Head of caudate nucleus (tissue), 42 donors: Measurements from ENCODE around the gene MX1.
"Not testable (repeated sequence)": the region's sequence is repeated elsewhere in the genome, so short reads cannot be mapped to it uniquely, and the experiment has no call there.

ENCODE experiments used
- DNase-seq, 42 donors: peaks; one replicate each; pipeline versions ENCODE4 v3.0.0 to v3.0.0-alpha.2; 2020 to 2021; ENCODE audit warnings: mixed read lengths in 7 of 42
- intact Hi-C: fragments of 100-400 bp; cut with DNase I; formaldehyde crosslinking; loops from one replicate; pipeline ENCODE4 v1.15.0; 2022

Gene MX1

DNA sequence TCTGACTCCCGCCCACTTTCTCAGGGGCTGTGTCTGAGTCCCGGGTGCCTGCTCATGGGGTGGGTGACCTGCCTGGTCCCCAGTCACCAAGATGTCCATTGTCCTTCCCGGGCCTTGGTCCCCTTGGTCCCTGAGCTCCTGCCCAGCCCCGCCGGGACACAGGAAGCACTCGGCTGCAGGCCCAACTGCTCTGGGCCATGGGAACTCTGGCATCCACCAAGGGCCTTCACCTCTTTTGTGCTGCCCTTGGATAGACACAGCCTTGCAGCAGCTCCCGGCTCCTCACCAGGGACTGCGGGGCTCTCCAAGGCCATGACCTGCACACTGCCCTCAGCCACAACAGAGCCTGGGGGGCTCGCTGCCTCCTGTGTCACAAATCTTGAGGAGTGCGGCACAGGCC lies 22.1 kb upstream of the MX1 start:
- peak in 1 of 42 donors; percentile 14 for DNase-seq
- intact Hi-C loops, result no loop called here

GRCh38 chr21:41405321-41405720 lies 20.7 kb upstream of the MX1 start:
- intact Hi-C loops, result no loop called here
- no peak for DNase-seq

DNA sequence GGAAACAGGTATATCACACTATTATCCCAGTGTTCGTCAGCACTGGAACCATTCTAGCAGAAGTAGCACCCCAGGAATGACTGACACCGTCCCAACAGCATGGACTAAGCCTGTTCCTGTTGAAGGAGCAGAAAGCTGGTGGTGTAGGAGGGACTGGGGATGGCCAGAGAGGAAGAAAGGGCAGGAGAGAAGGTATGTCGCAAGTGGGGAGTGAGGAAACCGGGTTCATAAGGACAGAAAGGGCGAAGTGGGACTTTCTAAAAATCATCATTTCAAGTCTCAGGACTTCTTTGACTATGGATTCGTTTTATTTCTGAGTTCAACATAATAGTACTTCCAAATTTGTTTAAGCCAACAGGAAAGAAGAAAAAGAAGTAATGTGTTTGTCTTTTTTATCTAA lies 19.7 kb upstream of the MX1 start:
- intact Hi-C loops, result no loop called here
- no peak for DNase-seq

DNA sequence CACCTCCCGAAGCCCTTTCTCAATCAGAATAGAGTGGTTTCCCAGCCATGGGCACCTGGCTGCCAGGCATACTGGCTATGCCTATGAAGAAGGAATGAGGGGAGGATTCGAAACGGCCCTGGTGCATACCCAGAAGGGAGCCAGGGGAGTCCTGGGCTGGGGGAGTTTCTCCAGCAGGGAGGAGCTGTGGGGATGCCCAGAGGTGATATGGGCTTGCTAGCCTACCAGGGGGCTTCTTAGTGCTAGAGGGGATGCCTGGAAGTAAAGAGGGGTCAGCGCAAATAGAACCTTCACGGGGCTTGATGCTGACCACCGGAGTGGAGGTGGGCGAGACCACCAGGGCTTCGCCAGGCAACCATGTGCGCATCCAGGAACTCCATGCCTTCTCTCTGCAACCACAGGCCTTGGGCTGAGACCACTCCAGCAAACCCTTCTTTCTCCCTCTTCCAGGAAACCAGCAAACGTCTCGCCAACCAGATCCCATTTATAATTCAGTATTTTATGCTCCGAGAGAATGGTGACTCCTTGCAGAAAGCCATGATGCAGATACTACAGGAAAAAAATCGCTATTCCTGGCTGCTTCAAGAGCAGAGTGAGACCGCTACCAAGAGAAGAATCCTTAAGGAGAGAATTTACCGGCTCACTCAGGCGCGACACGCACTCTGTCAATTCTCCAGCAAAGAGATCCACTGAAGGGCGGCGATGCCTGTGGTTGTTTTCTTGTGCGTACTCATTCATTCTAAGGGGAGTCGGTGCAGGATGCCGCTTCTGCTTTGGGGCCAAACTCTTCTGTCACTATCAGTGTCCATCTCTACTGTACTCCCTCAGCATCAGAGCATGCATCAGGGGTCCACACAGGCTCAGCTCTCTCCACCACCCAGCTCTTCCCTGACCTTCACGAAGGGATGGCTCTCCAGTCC lies 18.2 kb upstream of the MX1 start:
- no peak for DNase-seq
- intact Hi-C loops, result no loop called here

DNA sequence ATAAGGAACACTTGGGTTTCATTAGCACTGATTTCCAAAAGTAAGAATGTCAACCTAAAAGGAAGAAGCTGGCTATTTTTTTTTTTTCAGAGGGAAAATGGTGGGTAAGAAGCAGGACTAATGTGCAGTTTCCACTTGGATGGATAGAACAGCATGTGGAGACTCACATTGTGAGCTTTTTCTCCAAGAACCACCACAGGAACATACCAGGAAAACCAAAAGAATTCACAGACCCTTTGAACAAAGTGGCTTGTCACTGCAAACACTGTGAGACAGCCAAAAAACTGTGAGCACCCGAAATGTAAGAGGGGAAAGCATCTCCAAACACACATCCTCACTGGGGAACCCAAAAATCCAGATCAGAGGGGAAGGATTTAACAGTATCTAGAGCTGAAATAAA lies 15.7 kb upstream of the MX1 start:
- no peak for DNase-seq
- intact Hi-C loops, result no loop called here

DNA sequence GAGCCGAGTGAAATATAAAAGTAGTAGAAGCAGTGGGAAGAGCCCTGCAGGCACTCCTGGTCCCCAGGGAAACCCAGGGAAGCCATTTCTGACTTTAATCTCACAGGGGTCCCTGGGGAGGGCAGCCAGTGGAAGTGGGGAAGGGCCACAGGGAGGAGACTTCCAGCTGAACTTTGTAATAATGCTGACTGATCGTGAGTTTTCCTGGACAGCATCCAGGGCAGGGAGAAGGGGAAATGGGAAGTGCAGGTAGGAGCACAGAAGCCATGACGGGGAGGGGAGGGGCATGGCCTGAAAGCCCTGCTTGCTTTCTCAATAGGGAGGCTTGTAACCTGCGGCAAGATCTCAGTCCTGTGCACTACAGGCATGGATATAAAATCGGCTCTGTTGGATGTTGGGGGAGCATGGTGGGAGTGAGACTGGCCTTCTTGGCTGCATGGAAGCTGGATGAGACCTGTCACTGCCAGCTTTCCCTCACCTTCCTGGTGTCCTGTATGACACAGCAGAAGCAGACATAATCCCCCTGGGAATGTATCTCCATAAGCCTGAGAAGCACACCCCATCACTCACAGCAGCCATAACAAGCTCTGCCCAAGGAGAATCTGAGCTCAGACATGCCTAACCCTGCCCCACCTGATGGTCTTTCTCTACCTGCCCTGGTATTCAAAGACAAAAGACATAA lies 15.1 kb upstream of the MX1 start:
- intact Hi-C loops, result no loop called here
- DNase-seq, result peak in 2 of 42 donors; percentile 11 to 29

- peak in 2 of 42 donors; percentile 0 to 37 for DNase-seq
Observed at GRCh38 chr21:41411449-41412089, 14.5 kb upstream of the MX1 start.

GRCh38 chr21:41417505-41417904 lies 8.5 kb upstream of the MX1 start:
- DNase-seq, intact Hi-C loops: not testable (repeated sequence)

More at GRCh38 chr21:41411449-41412089, 14.5 kb upstream of the MX1 start:
- intact Hi-C loops, result no loop called here

GRCh38 chr21:41418393-41418792 lies 7.6 kb upstream of the MX1 start:
- intact Hi-C loops, result no loop called here
- DNase-seq, result peak in 2 of 42 donors; percentile 6 to 36

GRCh38 chr21:41418956-41419680 lies 6.9 kb upstream of the MX1 start:
- peak in 3 of 42 donors; percentile 29 to 41 (median 37) for DNase-seq
- intact Hi-C loops, result no loop called here

DNA sequence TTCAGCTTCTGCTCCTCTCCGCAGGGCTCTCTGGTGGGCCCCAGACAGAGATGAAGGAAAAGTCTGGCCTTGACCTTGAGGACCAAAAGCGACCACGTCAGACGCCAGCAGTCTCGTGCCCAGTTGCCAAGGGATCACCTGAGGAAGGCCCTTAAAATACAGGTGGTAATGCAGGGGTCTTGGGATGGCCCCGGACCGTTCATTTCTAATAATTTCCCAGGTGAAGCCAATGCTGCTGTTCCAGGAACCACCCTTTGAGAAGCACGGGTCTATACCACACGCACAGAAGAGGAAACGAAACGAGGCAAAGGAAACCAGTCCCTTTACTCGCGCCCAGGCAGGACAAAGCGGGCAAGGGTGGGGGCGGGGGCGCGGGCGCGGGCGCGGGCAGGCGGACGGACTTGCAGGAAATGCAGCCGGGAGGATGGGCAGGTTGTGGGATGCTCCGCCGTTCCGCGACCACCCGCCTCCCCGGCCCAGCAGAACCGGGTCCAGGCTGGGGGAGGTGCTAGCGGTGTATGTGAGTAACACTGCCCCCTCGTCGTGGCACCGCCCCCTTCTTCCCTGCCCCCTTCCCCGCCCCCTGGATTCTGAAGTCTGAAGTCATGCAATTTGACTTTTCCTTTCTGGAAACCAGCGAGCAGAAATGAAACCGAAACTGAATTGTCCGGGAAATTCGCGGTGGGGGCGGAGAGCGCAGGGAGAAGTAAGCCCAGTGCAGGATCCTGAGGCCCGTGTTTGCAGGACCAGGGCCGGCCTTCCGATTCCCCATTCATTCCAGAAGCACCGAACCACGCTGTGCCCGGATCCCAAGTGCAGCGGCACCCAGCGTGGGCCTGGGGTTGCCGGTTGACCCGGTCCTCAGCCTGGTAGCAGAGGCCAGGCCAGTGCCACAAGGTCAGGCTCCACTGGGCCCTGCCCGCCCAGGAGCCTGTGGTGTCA lies 5.8 kb upstream of the MX1 start:
- peak; percentile 25 to 87 (median 64) for DNase-seq
- intact Hi-C loops, result no loop called here

DNA sequence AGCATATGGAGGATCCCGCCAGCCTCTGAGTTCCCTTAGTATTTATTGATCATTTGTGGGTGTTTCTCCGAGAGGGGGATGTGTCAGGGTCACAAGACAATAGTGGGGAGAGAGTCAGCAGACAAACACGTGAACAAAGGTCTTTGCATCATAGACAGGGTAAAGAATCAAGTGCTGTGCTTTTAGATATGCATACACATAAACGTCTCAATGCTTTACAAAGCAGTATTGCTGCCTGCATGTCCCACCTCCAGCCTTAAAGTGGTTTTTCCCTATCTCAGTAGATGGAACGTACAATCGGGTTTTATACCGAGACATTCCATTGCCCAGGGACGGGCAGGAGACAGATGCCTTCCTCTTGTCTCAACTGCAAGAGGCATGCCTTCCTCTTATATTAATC lies 5.0 kb upstream of the MX1 start:
- intact Hi-C loops, result not testable (repeated sequence)
- DNase-seq, result peak in 2 of 42 donors; percentile 6 to 20

GRCh38 chr21:41422546-41423304 lies 3.3 kb upstream of the MX1 start:
- intact Hi-C loops, result no loop called here

DNA sequence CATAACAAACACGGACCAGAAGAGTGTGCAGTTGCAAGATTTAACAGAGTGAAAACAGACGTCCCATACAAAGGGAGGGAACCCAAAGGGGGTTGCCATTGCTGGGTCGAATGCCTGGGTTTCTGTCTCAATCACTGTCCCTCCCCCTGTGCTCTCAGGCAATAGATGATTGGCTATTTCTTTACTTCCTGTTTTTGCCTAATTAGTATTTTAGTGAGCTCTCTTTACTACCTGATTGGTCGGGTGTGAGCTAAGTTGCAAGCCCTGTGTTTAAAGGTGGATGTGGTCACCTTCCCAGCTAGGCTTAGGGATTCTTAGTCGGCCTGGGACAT lies 2.8 kb upstream of the MX1 start:
- DNase-seq, intact Hi-C loops: not testable (repeated sequence)

More at GRCh38 chr21:41422546-41423304, 3.3 kb upstream of the MX1 start:
- peak in 14 of 42 donors; percentile 13 to 64 (median 39) for DNase-seq

- intact Hi-C loops, result no loop called here
- DNase-seq, result peak in 1 of 42 donors; percentile 28
Observed at GRCh38 chr21:41425588-41425953, 468 bp upstream of the MX1 start.

GRCh38 chr21:41426676-41427404 lies 801 bp downstream of the MX1 start:
- intact Hi-C loops, result no loop called here
- peak in 3 of 42 donors; percentile 35 to 39 (median 35) for DNase-seq

DNA sequence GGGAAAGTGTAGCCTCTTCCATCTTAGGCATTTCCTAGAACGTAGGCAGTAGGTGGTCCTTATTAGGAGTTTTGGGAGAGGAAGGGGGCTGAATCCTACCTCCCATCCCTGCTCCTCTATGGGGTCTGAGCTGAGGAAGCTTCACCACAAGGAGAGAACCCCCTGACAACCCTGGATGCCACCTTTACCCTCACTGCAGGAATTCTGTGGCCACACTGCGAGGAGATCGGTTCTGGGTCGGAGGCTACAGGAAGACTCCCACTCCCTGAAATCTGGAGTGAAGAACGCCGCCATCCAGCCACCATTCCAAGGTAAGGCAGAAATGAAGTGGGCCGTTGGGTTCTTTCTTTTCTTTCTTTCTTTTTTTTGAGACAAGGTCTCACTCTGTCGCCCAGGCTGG lies 1.5 kb downstream of the MX1 start:
- intact Hi-C loops, result no loop called here
- DNase-seq, result peak in 2 of 42 donors; percentile 12 to 29
